Mesendoderm (in vitro differentiated cells): ENCODE results near the gene BRMS1L.
"Not testable (repeated sequence)": the region's sequence is repeated elsewhere in the genome, so short reads cannot be mapped to it uniquely, and the experiment has no call there.

ENCODE experiments used
- DNase-seq: peaks from one replicate; pipeline ENCODE4 v3.0.0; 2013
- H2AK5ac ChIP-seq: 2 replicates; pipeline ENCODE4 v1.6.1; 2013; ENCODE audit warnings: low read length, inconsistent platforms
- H2BK120ac ChIP-seq: 2 replicates; pipeline ENCODE4 v1.6.1; 2013; ENCODE audit warnings: low read depth, mild to moderate bottlenecking, low read length, moderate library complexity, mixed read lengths
- H2BK15ac ChIP-seq: replicated peaks from 2 replicates; pipeline ENCODE4 v1.6.1; 2013; ENCODE audit warnings: low read depth, mild to moderate bottlenecking, moderate library complexity
- H2BK5ac ChIP-seq: 2 replicates; pipeline ENCODE4 v1.6.1; 2013; ENCODE audit warnings: low read length, inconsistent platforms
- H3K18ac ChIP-seq: 2 replicates; pipeline ENCODE4 v1.6.1; 2013; ENCODE audit warnings: mild to moderate bottlenecking, low read length, mixed read lengths
- H3K23ac ChIP-seq: one replicate; pipeline ENCODE4 v1.6.1; 2013; ENCODE audit warnings: low read length
- H3K27ac ChIP-seq: 2 replicates; pipeline ENCODE4 v1.5.1; 2013; ENCODE audit warnings: low read depth, mild to moderate bottlenecking, inconsistent platforms, low read length, moderate library complexity
- H3K27me3 ChIP-seq: 2 replicates; pipeline ENCODE4 v1.6.1; 2013; ENCODE audit warnings: low read length, control low read depth, mild to moderate bottlenecking, inconsistent platforms; ENCODE audit not compliant: insufficient read depth, poor library complexity
- H3K36me3 ChIP-seq: 2 replicates; pipeline ENCODE4 v1.6.1; 2013; ENCODE audit warnings: low read length, inconsistent platforms; ENCODE audit not compliant: control insufficient read depth, insufficient read depth
- H3K4ac ChIP-seq: one replicate; pipeline ENCODE4 v1.6.1; 2013; ENCODE audit warnings: low read depth, mild to moderate bottlenecking, low read length, moderate library complexity
- H3K4me1 ChIP-seq: 2 replicates; pipeline ENCODE4 v1.6.1; 2013; ENCODE audit warnings: low read depth, low read length, inconsistent platforms; ENCODE audit not compliant: control insufficient read depth
- H3K4me2 ChIP-seq: 2 replicates; pipeline ENCODE4 v1.6.1; 2013; ENCODE audit warnings: low read length
- H3K4me3 ChIP-seq: 2 replicates; pipeline ENCODE4 v1.5.1; 2013; ENCODE audit warnings: mild to moderate bottlenecking, low read length
- H3K56ac ChIP-seq: one replicate; pipeline ENCODE4 v1.6.1; 2013; ENCODE audit warnings: low read length
- H3K79me1 ChIP-seq: 2 replicates; pipeline ENCODE4 v1.6.1; 2013; ENCODE audit warnings: low read length, inconsistent platforms
- H3K79me2 ChIP-seq: 2 replicates; pipeline ENCODE4 v1.6.1; 2013; ENCODE audit warnings: mild to moderate bottlenecking, low read length; ENCODE audit not compliant: control insufficient read depth, insufficient read depth
- H3K9ac ChIP-seq: 2 replicates; pipeline ENCODE4 v1.6.1; 2013; ENCODE audit warnings: low read length, inconsistent platforms
- H4K5ac ChIP-seq: one replicate; pipeline ENCODE4 v1.6.1; 2013; ENCODE audit warnings: low read length
- H4K8ac ChIP-seq: one replicate; pipeline ENCODE4 v1.6.1; 2013; ENCODE audit warnings: low read depth, mild to moderate bottlenecking, control low read depth, low read length, moderate library complexity
- WGBS: extraction: QIAGEN DNeasy Blood & Tissue Kit; methylation state at CpG from one replicate; pipeline ENCODE4 v1.1.7; 2013; ENCODE audit warnings: low lambda C conversion rate, missing lambda C conversion rate; ENCODE audit not compliant: insufficient coverage; ENCODE audit errors: extremely low coverage; 5-methylcytosine and 5-hydroxymethylcytosine counted together

Gene BRMS1L

DNA sequence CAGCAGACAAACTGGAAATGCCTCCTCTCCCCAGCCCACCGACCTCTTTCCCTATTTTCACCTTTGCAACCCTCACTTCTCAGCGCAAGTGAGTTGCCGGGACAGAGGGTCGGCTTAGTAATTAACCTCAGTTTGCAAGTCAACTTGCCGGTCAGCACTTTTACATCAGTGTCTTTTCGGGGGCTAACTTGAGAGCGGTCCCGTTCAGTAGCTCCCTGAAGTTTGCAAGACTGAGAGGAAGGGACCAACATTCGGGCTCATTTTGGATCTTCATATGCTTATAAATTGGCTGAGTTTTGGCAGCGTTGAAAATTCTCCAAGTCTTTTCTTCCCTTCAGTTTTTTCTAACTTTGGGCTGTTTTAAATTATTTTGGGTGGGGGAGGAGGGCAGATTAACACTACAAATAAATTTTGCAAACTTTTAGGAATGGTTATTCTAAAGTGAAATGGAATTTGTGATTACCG, 846 bp downstream of the BRMS1L start:
- Histone ChIP-seq H3K79me2 (peaks cover 3% of the 10 kb centered on the region), H3K9ac (peak overlapping the region; percentile 83), H2BK5ac (no peak overlapping the region), H3K56ac (peak overlapping the region; percentile 88), H3K4me2 (peak overlapping the region; percentile 72), H3K4me1 (peaks cover 3% of the 10 kb centered on the region), H3K79me1 (peaks cover 6% of the 10 kb centered on the region), H2BK120ac (no peak overlapping the region), H2BK15ac (no peak overlapping the region), H3K4ac (no peak overlapping the region), H3K27ac (peak overlapping the region; percentile 39), H4K5ac (no peak overlapping the region), H4K8ac (no peak overlapping the region), H3K23ac (no peak overlapping the region), H2AK5ac (no peak overlapping the region), H3K18ac (peak overlapping the region; percentile 3), H3K27me3 (no peaks in the 10 kb centered on the region), H3K4me3 (peak overlapping the region; percentile 87), H3K36me3 (no peaks in the 10 kb centered on the region)
- WGBS: no CpG with 5 or more reads among the region's 11 CpGs
- DNase-seq: no peak

DNA sequence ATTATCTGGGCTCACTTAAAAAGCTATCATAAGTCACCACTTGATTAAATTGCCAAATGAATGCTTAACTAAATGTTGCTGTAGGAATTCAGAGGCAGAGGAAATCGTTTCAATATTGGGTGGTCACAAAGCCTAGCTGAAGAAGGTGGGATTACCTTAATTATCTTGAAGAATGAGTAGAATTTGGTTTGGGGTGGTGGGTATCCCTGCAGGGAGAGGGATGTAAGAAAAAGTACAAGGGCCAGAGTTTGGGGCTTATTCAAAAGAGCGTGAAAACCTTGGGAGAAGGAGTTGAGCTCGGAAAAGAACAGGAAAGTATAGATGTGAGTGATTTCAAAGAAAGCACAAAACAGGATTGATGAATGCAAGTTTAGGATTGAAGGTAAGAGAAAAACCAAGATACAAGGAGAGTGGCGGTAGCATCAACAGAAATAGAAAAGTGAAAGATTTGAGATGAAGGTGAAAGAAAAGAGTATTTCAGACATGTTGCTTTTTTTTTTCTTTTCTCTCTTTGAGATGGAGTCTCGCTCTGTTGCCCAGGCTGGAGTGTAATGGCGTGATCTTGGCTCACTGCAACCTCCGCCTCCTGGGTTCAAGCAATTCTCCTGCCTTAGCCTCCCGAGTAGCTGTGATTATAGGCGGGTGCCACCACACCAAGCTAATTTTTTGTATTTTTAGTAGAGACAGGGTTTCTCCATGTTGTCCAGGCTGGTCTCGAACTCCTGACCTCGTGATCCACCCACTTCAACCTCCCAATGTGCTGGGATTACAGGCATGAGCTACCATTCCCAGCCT, 1.7 kb downstream of the BRMS1L start:
- H3K79me1 ChIP-seq: peaks cover 6% of the 10 kb centered on the region
- H3K79me2 ChIP-seq: peaks cover 3% of the 10 kb centered on the region
- peak overlapping the region; percentile 14 for H3K4me2 ChIP-seq
- H3K23ac ChIP-seq: no peak overlapping the region
- WGBS: no CpG with 5 or more reads among the region's 11 CpGs
- H2BK120ac ChIP-seq: peak overlapping the region; percentile 21
- H3K56ac ChIP-seq: no peak overlapping the region
- H2BK5ac ChIP-seq: no peak overlapping the region
- H4K5ac ChIP-seq: no peak overlapping the region
- H2BK15ac ChIP-seq: no peak overlapping the region
- H4K8ac ChIP-seq: no peak overlapping the region
- H3K9ac ChIP-seq: peak overlapping the region; percentile 83
- H3K18ac ChIP-seq: no peak overlapping the region
- no peak overlapping the region for H2AK5ac ChIP-seq
- DNase-seq: no peak
- no peaks in the 10 kb centered on the region for H3K36me3 ChIP-seq
- no peaks in the 10 kb centered on the region for H3K27me3 ChIP-seq
- no peak overlapping the region for H3K4me3 ChIP-seq
- H3K4me1 ChIP-seq: peaks cover 3% of the 10 kb centered on the region
- H3K4ac ChIP-seq: no peak overlapping the region
- no peak overlapping the region for H3K27ac ChIP-seq

DNA sequence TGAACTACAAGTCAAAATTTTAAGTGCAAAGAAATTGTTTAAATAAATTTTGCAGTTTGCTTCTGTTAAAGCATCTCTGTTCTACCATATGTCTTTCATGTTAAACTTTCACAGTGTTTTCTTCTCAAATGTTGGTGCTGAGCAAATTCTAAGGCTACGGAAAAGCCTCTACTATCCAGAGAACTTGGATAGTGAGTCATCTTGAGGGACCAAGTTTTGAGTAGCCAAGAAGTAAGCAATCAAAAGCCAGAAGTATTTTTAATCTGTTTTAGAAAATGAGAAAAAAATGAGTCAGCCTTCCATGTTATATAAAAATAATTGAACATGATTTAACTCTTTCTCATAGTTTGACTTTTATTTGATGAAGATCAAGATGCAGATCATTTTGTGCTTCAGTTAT, 3.3 kb downstream of the BRMS1L start:
- H3K4me1 ChIP-seq: peaks cover 3% of the 10 kb centered on the region
- H2BK5ac ChIP-seq: no peak overlapping the region
- H3K79me1 ChIP-seq: peaks cover 6% of the 10 kb centered on the region
- no peak overlapping the region for H4K5ac ChIP-seq
- no peak for DNase-seq
- no peak overlapping the region for H3K4ac ChIP-seq
- H3K27ac ChIP-seq: no peak overlapping the region
- H3K36me3 ChIP-seq: no peaks in the 10 kb centered on the region
- H3K9ac ChIP-seq: no peak overlapping the region
- no peak overlapping the region for H3K23ac ChIP-seq
- no peak overlapping the region for H3K56ac ChIP-seq
- H3K79me2 ChIP-seq: peaks cover 3% of the 10 kb centered on the region
- no peak overlapping the region for H2BK120ac ChIP-seq
- no peak overlapping the region for H2BK15ac ChIP-seq
- H2AK5ac ChIP-seq: no peak overlapping the region
- no peaks in the 10 kb centered on the region for H3K27me3 ChIP-seq
- H3K4me3 ChIP-seq: no peak overlapping the region
- no peak overlapping the region for H4K8ac ChIP-seq
- H3K4me2 ChIP-seq: no peak overlapping the region
- no peak overlapping the region for H3K18ac ChIP-seq
- no CpG with 5 or more reads among the region's 1 CpG for WGBS

DNA sequence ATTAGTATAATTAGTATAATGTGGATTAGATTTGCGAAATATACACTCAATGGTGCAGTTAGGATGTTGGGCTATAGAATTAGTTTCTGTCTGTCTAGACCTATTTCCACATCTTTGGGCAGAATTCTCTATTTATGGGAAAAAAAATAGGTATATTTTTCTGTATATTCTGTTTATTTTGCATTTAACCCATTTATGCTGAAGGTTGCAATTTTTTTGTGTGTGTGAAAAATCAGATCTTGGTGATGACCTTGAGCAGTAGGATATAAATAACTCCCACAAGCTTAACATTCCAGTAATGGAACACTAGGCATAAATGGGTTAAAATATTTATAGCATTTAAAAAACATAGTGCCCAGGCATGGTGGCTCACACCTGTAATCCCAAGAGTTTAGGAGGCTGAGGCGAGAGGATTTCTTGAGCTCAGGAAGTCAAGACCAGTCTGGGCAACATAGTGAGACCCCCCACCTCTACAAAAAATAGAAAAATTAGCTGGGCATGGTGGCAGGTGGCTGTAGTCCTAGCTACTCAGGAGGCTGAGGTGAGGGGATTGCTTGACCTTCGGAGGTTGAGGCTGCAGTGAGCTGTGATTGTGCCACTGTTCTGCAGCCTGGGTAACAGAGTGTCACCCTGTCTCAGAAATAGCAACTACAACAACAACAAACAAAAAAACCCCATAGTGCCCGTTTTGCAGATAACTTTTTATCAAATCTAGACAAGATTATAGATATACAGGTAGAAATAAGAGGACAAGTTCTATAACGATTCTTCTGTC, 9.3 kb downstream of the BRMS1L start:
- Histone ChIP-seq H2BK5ac (no peak overlapping the region), H2BK15ac (no peak overlapping the region), H3K4me2 (no peak overlapping the region), H3K18ac (no peak overlapping the region), H4K8ac (no peak overlapping the region), H3K4ac (no peak overlapping the region), H3K4me1 (no peaks in the 10 kb centered on the region), H2AK5ac (no peak overlapping the region), H3K23ac (no peak overlapping the region), H2BK120ac (no peak overlapping the region), H3K79me2 (no peaks in the 10 kb centered on the region), H3K56ac (no peak overlapping the region), H3K9ac (no peak overlapping the region), H3K27me3 (no peaks in the 10 kb centered on the region), H3K36me3 (no peaks in the 10 kb centered on the region), H3K79me1 (no peaks in the 10 kb centered on the region), H3K27ac (no peak overlapping the region), H3K4me3 (no peak overlapping the region), H4K5ac (no peak overlapping the region)
- 100% methylated on average over 1 of the region's 5 CpGs for WGBS
- no peak for DNase-seq

DNA sequence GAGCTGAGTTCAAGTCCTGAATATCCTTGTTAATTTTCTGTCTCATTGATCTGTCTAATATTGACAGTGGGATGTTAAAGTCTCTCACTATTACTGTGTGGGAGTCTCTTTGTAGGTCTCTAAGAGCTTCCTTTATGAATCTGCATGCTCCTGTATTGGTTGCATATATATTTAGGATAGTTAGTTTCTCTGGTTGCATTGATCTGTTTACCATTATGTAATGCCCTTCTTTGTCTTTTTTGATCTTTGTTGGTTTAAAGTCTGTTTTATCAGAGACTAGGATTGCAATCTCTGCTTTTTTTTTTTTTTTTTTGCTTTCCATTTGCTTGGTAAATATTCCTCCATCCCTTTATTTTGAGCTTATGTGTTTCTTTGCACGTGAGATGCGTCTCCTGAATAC, 15.6 kb downstream of the BRMS1L start:
- not testable (repeated sequence) for H3K4me3 ChIP-seq, H3K79me2 ChIP-seq, DNase-seq, H3K9ac ChIP-seq, H3K56ac ChIP-seq, H2BK15ac ChIP-seq, H3K79me1 ChIP-seq, H3K4me2 ChIP-seq, H2BK120ac ChIP-seq, H3K18ac ChIP-seq, H4K8ac ChIP-seq, H3K27ac ChIP-seq, H2AK5ac ChIP-seq, H3K4ac ChIP-seq, H4K5ac ChIP-seq, H2BK5ac ChIP-seq, H3K36me3 ChIP-seq, H3K27me3 ChIP-seq, H3K4me1 ChIP-seq, H3K23ac ChIP-seq
- WGBS: no CpG with 5 or more reads among the region's 2 CpGs
